ENCODE data around the gene LITAFD.

GRCh38 chr16:8889893-8890548 is 7.9 kb downstream of the LITAFD start:
- 0 out of 2 replicates have a peak, but pooled peaks have one; percentile 23 for TF ChIP-seq POLR2A (IDR thresholded peaks at IDR 0.05; ENCODE audit: low read depth, low read length)
- no peak for TF ChIP-seq POLR2AphosphoS5 (IDR thresholded peaks at IDR 0.05; ENCODE audit: low read depth, low read length)
